ENCODE data around the gene DUSP15. TPM values are rescaled to one million over a fixed set of nuclear protein-coding genes. Genes with fewer than 3 reads are reported as not detected.
"Not testable (repeated sequence)": the region's sequence is repeated elsewhere in the genome, so short reads cannot be mapped to it uniquely, and the experiment has no call there.

Gene DUSP15
- total RNA-seq, 1 donor from 2014 or later, result not detected

DNA sequence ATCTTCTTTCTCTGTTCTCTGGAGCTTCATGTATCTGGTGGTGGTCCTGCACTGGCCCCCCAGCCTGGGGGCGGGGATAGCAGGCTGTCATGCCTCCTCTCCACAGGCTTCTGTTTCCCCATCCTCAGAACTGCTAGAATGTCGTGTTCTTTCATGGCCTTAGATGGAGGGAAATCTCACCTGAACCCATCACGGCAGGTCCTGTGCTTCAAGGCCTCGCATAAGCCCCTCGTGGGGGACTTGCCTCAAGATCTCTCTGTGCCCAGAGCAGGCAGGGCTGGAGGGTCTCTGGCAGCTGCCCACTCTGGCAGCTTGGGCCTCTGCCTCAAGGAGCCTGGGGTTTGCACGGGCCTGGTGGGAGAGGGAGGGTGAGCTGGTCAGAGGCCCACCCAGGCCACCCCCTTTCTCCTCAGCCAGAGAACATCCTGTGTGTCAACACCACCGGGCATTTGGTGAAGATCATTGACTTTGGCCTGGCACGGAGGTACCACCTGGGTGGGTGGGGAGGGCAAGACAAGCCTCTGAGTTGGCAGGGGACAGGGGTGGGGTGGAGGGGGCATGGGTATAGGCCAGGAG lies 39.8 kb downstream of the DUSP15 start:
- no peak overlapping the region for H3K4me3 ChIP-seq (ENCODE audit: low read depth, low read length)
- TF ChIP-seq, protein P1, sequence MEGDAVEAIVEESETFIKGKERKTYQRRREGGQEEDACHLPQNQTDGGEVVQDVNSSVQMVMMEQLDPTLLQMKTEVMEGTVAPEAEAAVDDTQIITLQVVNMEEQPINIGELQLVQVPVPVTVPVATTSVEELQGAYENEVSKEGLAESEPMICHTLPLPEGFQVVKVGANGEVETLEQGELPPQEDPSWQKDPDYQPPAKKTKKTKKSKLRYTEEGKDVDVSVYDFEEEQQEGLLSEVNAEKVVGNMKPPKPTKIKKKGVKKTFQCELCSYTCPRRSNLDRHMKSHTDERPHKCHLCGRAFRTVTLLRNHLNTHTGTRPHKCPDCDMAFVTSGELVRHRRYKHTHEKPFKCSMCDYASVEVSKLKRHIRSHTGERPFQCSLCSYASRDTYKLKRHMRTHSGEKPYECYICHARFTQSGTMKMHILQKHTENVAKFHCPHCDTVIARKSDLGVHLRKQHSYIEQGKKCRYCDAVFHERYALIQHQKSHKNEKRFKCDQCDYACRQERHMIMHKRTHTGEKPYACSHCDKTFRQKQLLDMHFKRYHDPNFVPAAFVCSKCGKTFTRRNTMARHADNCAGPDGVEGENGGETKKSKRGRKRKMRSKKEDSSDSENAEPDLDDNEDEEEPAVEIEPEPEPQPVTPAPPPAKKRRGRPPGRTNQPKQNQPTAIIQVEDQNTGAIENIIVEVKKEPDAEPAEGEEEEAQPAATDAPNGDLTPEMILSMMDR (conservative IDR thresholded peaks at IDR 0.05; ENCODE audit: low read depth, low read length), result no peak
- DNase-seq (ENCODE audit: low read depth), result no peak

DNA sequence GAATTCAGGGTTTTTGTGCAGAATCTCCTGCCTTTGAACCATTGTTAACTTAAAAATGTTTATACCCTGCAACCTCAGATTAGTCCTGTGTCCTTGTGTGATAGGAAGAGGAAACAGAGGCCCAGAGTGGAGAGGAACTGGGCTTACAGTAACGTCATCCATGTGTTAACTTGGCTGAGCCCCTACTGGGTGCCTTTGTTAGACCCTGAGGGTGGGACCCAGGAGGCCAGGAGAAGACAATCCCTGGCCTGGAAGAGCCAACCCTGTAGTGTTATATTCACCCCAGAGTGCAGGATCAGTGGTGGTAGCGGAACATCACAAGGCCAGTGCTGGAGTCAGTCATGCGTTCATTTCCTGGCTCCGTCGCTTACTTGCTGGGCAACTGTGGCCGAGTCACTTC lies 40.6 kb downstream of the DUSP15 start:
- no peak for DNase-seq (ENCODE audit: low read depth)
- TF ChIP-seq, protein P1 (conservative IDR thresholded peaks at IDR 0.05; ENCODE audit: low read depth, low read length), result no peak
- no peak overlapping the region for H3K4me3 ChIP-seq (ENCODE audit: low read depth, low read length)

DNA sequence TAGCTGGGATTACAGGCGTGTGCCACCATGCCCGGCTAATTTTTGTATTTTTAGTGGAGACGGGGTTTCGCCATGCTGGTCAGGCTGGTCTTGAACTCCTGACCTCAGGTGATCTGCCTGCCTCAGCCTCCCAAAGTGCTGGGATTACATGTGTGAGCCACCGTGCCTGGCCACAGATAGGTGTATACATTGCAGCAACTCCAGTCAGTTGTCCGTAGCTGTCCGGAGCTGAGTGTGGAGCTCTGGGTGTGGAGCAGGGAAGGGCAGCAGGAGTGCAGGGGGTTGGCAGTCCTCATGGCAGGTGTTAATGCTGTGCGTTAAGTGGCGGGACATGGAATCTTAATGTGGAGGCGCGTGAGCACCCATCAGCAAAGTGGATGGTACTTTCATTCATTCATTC lies 42.3 kb downstream of the DUSP15 start:
- not testable (repeated sequence) for DNase-seq (ENCODE audit: low read depth); H3K4me3 ChIP-seq (ENCODE audit: low read depth, low read length)

DNA sequence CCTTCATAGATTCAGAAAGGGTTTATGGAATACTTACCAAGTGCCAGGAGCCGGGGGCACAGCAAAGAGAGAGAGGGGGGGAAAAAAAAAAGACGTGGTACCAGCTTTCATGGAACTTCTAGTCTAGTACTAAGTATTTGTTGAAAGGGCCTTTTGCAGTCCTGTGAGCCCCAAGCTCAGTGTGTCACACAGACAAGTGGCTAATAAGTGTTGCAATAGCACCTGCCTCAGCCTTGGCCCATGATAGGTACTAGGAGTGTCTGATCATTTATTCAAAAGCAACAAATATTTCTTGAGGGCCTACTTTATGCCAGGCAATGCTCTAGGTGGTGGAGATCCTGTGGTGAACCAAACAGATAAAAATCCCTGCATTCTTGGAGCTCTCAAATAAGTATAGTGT lies 43.3 kb downstream of the DUSP15 start:
- H3K4me3 ChIP-seq (ENCODE audit: low read depth, low read length), result no peak overlapping the region
- TF ChIP-seq, protein P1 (conservative IDR thresholded peaks at IDR 0.05; ENCODE audit: low read depth, low read length), result no peak
- DNase-seq (ENCODE audit: low read depth), result no peak

DNA sequence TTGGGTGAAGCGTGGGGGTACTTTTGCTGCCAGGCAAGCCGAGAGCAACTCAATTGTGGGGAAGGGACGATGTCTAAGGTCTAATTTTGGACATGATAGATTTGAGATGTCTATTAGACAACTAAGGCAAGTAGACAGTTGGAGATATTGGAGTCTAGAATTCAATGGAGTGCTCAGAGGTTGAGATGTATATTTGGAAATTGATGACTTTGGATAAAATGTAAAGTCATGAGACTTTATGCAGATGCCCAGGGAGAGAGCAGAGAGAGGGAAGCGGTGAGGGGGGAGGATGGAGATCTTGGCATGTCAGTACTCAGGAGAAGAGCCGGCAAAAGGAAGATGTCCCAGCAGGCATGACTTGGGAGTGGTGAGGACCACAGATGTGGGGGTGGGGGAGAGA lies 44.3 kb downstream of the DUSP15 start:
- no peak for DNase-seq (ENCODE audit: low read depth)
- TF ChIP-seq, protein P1 (conservative IDR thresholded peaks at IDR 0.05; ENCODE audit: low read depth, low read length), result no peak
- H3K4me3 ChIP-seq (ENCODE audit: low read depth, low read length), result no peak overlapping the region

DNA sequence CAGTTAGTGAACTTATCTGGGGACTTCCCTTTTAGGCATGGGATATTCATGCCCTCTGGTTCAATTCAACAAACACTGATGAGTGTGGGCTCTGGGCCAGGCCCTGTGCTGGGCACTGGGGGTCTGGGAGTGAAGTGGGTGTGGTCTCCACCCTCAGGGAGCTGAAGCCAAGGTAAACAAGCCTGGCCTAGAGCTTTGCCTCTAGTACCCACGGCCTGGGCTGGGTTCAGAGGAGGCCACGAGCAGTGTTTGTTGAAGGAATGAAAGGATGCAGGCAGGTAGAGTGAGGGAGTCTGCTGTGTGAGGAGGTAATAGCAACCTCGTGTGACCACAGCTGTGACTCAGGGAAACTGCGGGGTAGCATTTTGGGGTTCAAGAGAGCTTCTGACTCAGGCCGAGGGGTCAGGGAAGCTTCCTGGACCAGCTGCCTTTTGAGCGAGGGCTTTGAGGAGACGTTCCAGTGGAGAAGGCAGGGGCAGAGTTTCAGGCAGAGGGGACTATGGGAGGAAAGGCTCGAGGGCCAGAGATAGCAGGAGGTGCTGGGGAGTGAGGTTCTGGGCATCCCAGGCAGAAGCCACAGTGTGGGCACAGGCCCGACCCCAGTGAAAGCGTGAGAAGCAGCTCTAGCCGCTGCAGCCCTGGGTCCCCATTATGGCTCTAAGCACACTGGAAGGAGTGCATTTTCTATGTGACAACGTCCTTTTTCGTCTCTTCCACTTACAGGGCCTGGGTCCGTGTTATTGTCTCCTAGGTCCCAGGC lies 45.6 kb downstream of the DUSP15 start:
- no peak for DNase-seq (ENCODE audit: low read depth)
- H3K4me3 ChIP-seq (ENCODE audit: low read depth, low read length), result no peak overlapping the region
- TF ChIP-seq, protein P1 (conservative IDR thresholded peaks at IDR 0.05; ENCODE audit: low read depth, low read length), result no peak

DNA sequence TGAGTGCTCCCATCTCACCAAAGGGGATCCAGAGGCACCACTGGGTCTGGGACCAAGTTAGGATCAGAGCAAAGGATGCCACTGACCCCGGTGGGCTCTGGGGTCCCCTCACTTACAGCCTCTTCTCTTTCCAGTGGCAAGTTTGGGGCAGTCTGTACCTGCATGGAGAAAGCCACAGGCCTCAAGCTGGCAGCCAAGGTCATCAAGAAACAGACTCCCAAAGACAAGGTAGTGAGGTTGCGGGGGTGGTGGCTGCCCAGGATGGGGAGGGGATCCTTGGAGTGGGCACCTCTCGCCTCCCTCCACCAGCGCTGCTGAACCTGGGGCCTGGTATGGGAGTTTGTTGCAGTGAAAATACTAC lies 46.2 kb downstream of the DUSP15 start:
- no peak for DNase-seq (ENCODE audit: low read depth)
- TF ChIP-seq, protein P1 (conservative IDR thresholded peaks at IDR 0.05; ENCODE audit: low read depth, low read length), result no peak
- H3K4me3 ChIP-seq (ENCODE audit: low read depth, low read length), result no peak overlapping the region
